Mesendoderm (in vitro differentiated cells): ENCODE results near the gene SPTBN4. TPM values are rescaled to one million over a fixed set of nuclear protein-coding genes. Genes with fewer than 3 reads are reported as not detected.
A peak's percentile ranks its signal among the peaks of the same experiment; 100 is the strongest.
"Not testable (repeated sequence)": the region's sequence is repeated elsewhere in the genome, so short reads cannot be mapped to it uniquely, and the experiment has no call there.

Experiments
- DNase-seq: peaks from one replicate; pipeline ENCODE4 v3.0.0; 2013
- H2AK5ac ChIP-seq: 2 replicates; pipeline ENCODE4 v1.6.1; 2013; ENCODE audit warnings: low read length, inconsistent platforms
- H2BK120ac ChIP-seq: 2 replicates; pipeline ENCODE4 v1.6.1; 2013; ENCODE audit warnings: low read depth, mild to moderate bottlenecking, low read length, moderate library complexity, mixed read lengths
- H2BK15ac ChIP-seq: replicated peaks from 2 replicates; pipeline ENCODE4 v1.6.1; 2013; ENCODE audit warnings: low read depth, mild to moderate bottlenecking, moderate library complexity
- H2BK5ac ChIP-seq: 2 replicates; pipeline ENCODE4 v1.6.1; 2013; ENCODE audit warnings: low read length, inconsistent platforms
- H3K18ac ChIP-seq: 2 replicates; pipeline ENCODE4 v1.6.1; 2013; ENCODE audit warnings: mild to moderate bottlenecking, low read length, mixed read lengths
- H3K23ac ChIP-seq: one replicate; pipeline ENCODE4 v1.6.1; 2013; ENCODE audit warnings: low read length
- H3K27ac ChIP-seq: 2 replicates; pipeline ENCODE4 v1.5.1; 2013; ENCODE audit warnings: low read depth, mild to moderate bottlenecking, inconsistent platforms, low read length, moderate library complexity
- H3K27me3 ChIP-seq: 2 replicates; pipeline ENCODE4 v1.6.1; 2013; ENCODE audit warnings: low read length, control low read depth, mild to moderate bottlenecking, inconsistent platforms; ENCODE audit not compliant: insufficient read depth, poor library complexity
- H3K36me3 ChIP-seq: 2 replicates; pipeline ENCODE4 v1.6.1; 2013; ENCODE audit warnings: low read length, inconsistent platforms; ENCODE audit not compliant: control insufficient read depth, insufficient read depth
- H3K4ac ChIP-seq: one replicate; pipeline ENCODE4 v1.6.1; 2013; ENCODE audit warnings: low read depth, mild to moderate bottlenecking, low read length, moderate library complexity
- H3K4me1 ChIP-seq: 2 replicates; pipeline ENCODE4 v1.6.1; 2013; ENCODE audit warnings: low read depth, low read length, inconsistent platforms; ENCODE audit not compliant: control insufficient read depth
- H3K4me2 ChIP-seq: 2 replicates; pipeline ENCODE4 v1.6.1; 2013; ENCODE audit warnings: low read length
- H3K4me3 ChIP-seq: 2 replicates; pipeline ENCODE4 v1.5.1; 2013; ENCODE audit warnings: mild to moderate bottlenecking, low read length
- H3K56ac ChIP-seq: one replicate; pipeline ENCODE4 v1.6.1; 2013; ENCODE audit warnings: low read length
- H3K79me1 ChIP-seq: 2 replicates; pipeline ENCODE4 v1.6.1; 2013; ENCODE audit warnings: low read length, inconsistent platforms
- H3K79me2 ChIP-seq: 2 replicates; pipeline ENCODE4 v1.6.1; 2013; ENCODE audit warnings: mild to moderate bottlenecking, low read length; ENCODE audit not compliant: control insufficient read depth, insufficient read depth
- H3K9ac ChIP-seq: 2 replicates; pipeline ENCODE4 v1.6.1; 2013; ENCODE audit warnings: low read length, inconsistent platforms
- H4K5ac ChIP-seq: one replicate; pipeline ENCODE4 v1.6.1; 2013; ENCODE audit warnings: low read length
- H4K8ac ChIP-seq: one replicate; pipeline ENCODE4 v1.6.1; 2013; ENCODE audit warnings: low read depth, mild to moderate bottlenecking, control low read depth, low read length, moderate library complexity
- WGBS: extraction: QIAGEN DNeasy Blood & Tissue Kit; methylation state at CpG from one replicate; pipeline ENCODE4 v1.1.7; 2013; ENCODE audit warnings: low lambda C conversion rate, missing lambda C conversion rate; ENCODE audit not compliant: insufficient coverage; ENCODE audit errors: extremely low coverage; 5-methylcytosine and 5-hydroxymethylcytosine counted together
- small RNA-seq: library from polyadenylated mRNA; stranded (forward); fragments of <200 nt; extraction: miRNeasy Mini kit (QIAGEN cat#:217004); gene quantifications from one replicate; pipeline ENCODE3, GENCODE V24; 2013; ENCODE audit not compliant: insufficient read depth

Gene SPTBN4

DNA sequence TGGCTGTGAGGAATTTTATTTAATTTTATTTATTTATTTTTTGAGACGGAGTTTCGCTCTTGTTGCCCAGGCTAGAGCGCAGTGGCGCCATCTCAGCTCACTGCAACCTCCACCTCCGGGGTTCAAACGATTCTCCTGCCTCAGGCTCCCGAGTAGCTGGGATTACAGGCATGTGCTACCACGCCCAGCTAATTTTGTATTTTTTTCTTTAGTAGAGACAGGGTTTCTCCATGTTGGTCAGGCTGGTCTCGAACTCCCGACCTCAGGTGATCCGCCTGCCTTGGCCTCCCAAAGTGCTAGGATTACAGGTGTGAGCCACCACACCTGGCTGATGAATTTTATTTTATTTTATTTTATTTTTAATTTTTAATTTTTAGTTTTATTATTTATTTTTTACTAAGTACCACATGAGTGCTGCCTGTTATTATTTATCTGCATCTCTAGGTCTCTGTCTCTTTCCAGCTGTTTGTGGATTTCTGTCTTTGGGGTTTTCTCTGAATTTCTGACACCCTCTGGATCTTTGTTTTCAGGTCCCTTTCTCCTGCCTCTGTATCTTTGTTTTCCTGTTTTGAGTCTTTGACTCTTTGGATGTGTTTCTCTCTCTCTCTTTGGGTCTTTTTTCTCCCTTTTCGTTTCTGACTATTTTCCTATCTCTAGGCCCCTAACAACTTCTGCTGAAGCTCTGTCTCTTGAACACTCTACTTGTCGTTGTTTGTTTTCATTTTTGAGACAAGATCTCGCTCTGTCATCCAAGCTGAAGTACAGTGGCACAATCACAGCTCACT lies 157.8 kb downstream of the SPTBN4 start:
- not testable (repeated sequence) for H3K4ac ChIP-seq, H3K9ac ChIP-seq, H3K27me3 ChIP-seq, H3K4me2 ChIP-seq, H2BK5ac ChIP-seq, H3K56ac ChIP-seq, H2BK15ac ChIP-seq, H2BK120ac ChIP-seq, H4K8ac ChIP-seq, H2AK5ac ChIP-seq, H3K18ac ChIP-seq, H4K5ac ChIP-seq, H3K79me2 ChIP-seq, H3K23ac ChIP-seq, H3K36me3 ChIP-seq, H3K27ac ChIP-seq, DNase-seq, H3K4me1 ChIP-seq, H3K79me1 ChIP-seq, H3K4me3 ChIP-seq
- no CpG with 5 or more reads among the region's 14 CpGs for WGBS

DNA sequence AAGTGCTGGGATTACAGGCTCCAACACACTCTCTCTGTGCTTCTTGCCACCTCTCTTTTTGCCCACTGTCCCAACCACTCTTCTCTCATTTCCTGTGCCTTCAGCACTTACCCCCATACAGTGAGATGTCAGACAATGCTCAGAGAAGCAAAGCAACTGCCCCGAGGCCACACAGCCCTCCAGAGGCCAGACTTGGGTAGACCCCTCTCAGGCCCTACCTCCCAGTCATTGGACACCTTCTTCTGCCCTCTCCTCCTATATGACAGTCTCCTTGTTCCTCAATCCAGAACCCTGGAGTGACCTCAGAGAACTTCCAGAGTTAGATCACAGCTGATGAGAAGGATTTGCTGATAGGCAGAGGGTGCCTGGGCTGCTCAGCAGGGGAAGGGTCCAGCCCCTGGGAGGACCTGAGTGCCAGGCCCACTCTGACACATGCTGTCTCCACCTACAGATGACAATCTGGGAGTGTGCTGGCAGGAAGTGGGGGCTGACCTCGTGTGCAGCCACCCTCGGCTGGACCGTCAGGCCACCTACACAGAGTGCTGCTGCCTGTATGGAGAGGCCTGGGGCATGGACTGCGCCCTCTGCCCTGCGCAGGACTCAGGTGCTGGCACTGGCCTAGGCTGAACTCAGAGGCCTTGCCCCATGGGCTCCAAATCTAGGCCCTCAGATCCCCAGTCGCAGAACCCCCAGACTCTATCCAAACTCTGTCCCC lies 158.8 kb downstream of the SPTBN4 start:
- peaks cover 6% of the 10 kb centered on the region for H3K4me1 ChIP-seq
- no peak overlapping the region for H2BK120ac ChIP-seq
- no peak overlapping the region for H4K8ac ChIP-seq
- no peaks in the 10 kb centered on the region for H3K79me2 ChIP-seq
- H3K27me3 ChIP-seq, result no peaks in the 10 kb centered on the region
- no peak overlapping the region for H3K18ac ChIP-seq
- no peak overlapping the region for H2AK5ac ChIP-seq
- H3K27ac ChIP-seq, result no peak overlapping the region
- DNase-seq, result peak; percentile 53
- no peaks in the 10 kb centered on the region for H3K36me3 ChIP-seq
- no peak overlapping the region for H3K4me3 ChIP-seq
- H3K79me1 ChIP-seq, result no peaks in the 10 kb centered on the region
- H2BK15ac ChIP-seq, result no peak overlapping the region
- WGBS, result no CpG with 5 or more reads among the region's 7 CpGs
- H3K9ac ChIP-seq, result no peak overlapping the region
- H3K56ac ChIP-seq, result no peak overlapping the region
- no peak overlapping the region for H3K4ac ChIP-seq
- no peak overlapping the region for H3K23ac ChIP-seq
- no peak overlapping the region for H3K4me2 ChIP-seq
- H2BK5ac ChIP-seq, result no peak overlapping the region
- no peak overlapping the region for H4K5ac ChIP-seq

Small RNAs within 50 kb of the gene (small RNA-seq; reads per million reads assigned to genes)
- gene RF00017, result not detected
